ACHN (cell line): ENCODE results near the gene ARFGEF3.
"Not testable (repeated sequence)": the region's sequence is repeated elsewhere in the genome, so short reads cannot be mapped to it uniquely, and the experiment has no call there.

Source experiments
- DNase-seq: peaks from one replicate; pipeline ENCODE4 v3.0.0-alpha.2; 2015
- in situ Hi-C: cut with HindIII; loops from 2 replicates; pipeline ENCODE4 v1.10.0; 2017; ENCODE audit warnings: low sequenced_read_pairs, low pct_ligation_motif_present, low pct_unique_long_range_greater_than_20kb

The ARFGEF3 gene, protein sequence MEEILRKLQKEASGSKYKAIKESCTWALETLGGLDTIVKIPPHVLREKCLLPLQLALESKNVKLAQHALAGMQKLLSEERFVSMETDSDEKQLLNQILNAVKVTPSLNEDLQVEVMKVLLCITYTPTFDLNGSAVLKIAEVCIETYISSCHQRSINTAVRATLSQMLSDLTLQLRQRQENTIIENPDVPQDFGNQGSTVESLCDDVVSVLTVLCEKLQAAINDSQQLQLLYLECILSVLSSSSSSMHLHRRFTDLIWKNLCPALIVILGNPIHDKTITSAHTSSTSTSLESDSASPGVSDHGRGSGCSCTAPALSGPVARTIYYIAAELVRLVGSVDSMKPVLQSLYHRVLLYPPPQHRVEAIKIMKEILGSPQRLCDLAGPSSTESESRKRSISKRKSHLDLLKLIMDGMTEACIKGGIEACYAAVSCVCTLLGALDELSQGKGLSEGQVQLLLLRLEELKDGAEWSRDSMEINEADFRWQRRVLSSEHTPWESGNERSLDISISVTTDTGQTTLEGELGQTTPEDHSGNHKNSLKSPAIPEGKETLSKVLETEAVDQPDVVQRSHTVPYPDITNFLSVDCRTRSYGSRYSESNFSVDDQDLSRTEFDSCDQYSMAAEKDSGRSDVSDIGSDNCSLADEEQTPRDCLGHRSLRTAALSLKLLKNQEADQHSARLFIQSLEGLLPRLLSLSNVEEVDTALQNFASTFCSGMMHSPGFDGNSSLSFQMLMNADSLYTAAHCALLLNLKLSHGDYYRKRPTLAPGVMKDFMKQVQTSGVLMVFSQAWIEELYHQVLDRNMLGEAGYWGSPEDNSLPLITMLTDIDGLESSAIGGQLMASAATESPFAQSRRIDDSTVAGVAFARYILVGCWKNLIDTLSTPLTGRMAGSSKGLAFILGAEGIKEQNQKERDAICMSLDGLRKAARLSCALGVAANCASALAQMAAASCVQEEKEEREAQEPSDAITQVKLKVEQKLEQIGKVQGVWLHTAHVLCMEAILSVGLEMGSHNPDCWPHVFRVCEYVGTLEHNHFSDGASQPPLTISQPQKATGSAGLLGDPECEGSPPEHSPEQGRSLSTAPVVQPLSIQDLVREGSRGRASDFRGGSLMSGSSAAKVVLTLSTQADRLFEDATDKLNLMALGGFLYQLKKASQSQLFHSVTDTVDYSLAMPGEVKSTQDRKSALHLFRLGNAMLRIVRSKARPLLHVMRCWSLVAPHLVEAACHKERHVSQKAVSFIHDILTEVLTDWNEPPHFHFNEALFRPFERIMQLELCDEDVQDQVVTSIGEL (N-terminal part only)

DNA sequence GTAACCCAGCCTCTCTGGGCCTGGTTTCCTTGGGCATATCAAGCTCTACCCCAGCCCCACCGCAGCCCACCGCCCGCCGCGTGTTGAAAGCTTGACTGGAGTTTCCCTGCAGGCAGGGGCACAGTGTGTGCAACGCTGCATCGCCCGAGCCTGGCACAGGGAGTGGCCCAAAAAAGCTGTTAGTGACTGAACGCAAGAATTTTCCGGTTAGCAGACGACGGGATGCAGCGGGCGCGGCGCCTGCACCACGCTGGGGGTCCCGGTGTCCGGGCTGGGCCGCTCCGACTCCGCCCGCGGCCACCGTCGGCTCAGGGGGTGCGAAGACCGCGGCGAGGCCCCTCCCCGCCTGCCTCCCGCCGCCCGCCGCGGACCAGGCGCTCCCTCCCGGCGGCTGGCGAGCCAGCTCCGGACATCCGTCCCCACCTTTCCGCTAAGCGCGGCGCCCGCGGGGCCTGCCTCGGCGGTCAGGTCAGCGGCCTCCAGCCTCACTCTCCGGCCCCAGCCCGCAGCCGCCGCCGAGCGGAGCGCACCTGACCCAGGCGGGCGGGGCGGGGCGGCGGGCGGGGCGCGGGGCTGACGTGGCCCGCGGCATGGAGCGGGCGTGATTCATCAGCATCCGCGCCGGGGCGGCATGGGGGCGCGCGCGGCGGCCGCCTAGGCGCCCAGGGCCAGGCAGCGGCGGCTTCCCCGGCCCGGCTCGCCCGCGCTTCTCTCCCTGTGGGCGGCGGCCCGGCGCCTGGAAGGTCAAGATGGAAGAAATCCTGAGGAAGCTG is at the start of gene ARFGEF3:
Gene ARFGEF3 (plus strand): TSS at position 602 of the 773 bp plus-strand sequence. CDS start 148 bp downstream, at position 750.
- peak; percentile 65 for DNase-seq
- in situ Hi-C loops = no loop called here

DNA sequence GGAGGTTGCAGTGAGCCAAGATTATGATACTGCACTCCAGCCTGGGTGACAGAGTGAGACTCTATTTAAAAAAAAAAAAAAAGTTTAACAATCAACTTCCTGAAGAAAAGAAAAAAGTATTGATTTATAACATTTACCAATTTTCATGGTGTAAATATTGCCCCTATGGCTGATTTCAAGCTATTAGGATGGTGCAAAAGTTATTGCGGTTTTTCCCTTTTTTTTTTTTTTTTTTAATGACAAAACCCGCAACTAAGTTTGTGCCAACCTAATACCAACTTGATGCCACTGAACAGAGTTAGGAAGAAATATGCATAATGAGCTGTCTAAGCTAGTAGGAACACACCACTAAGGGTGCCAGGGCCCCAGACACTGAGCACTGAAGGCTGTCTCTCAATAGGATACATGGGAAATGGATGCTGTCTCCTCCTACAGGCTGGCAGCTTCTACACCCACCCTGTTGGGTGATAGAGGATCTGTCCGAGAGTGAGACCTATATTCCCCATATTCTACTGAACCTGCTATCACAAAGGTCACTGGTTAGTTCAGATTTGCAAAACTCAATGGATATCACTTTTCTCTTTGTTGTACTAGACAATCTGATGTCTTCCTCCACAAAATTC is 48.0 kb upstream of the ARFGEF3 start:
- no peak for DNase-seq
- in situ Hi-C loops = no loop called here

DNA sequence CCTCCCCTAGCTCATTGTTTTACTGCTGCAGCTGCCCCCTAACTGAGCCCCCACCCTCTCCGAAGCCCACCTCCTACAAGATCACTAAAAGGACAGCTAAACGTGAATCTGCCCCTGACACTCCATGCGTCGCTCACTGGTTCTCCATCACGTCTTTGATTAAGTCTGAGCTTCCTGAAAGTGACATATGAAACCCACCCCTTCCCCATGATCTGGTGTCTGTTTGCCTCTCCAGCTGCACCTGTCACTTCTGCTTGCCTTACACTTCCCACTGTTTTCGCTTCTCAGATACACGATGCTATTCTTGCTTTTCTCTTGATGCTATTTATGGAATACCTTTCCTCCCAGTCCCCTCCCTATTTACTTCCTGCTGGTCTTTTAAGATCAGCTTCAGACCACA is 46.5 kb upstream of the ARFGEF3 start:
- in situ Hi-C loops = no loop called here
- DNase-seq = no peak

DNA sequence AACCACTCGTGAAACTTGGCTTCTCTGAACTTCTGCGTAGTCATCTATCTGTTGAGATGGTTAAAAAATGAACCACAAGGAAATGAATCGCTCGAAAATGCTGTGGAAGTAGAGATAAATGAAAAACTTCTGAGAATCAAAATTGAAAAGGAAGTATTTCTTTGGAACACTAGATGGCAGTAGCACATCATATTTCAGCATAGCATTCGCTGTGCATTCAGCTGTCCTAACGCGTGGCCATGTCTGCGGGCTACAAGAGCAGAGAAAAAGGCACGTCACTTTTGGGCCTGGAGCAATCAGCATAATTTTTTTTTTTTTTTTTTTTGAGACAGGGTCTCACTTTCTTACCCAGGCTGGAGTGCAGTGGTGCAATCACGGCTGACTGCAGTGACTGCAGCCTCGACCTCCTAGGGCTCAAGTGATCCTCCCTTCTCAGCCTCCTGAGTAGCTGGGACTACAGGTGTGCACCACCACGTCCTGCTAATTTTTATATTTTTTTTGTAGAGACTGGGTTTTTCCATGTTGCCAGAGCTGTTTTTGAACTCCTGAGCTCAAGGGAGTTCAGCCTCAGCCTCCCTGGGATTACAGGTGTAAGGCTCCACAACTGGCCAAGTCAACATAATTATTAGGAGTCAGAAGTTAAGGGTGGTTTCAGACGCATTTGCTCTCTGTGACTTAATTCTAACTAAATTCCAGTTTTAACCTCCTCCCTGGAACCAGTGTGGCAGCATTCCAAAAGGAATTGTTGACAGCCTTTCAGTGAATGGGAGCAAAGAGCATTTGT is 45.7 kb upstream of the ARFGEF3 start:
- peak; percentile 66 for DNase-seq
- in situ Hi-C loops = no loop called here

DNA sequence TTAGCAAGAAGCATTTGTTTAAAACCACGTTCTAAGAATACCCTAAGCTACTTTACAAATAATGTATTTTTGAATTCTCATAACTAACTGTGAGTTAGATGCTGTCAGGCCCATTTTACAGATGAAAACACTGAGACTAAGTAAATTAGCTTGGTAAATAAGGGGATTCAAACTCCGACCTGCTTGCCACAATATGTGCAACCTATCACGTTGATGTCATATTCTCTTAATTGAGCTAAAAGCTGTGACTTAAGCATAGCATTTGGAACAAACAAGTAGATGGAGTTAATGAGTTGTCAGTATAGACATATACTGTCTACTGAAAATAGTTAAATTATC is 45.1 kb upstream of the ARFGEF3 start:
- in situ Hi-C loops = no loop called here
- DNase-seq = no peak

DNA sequence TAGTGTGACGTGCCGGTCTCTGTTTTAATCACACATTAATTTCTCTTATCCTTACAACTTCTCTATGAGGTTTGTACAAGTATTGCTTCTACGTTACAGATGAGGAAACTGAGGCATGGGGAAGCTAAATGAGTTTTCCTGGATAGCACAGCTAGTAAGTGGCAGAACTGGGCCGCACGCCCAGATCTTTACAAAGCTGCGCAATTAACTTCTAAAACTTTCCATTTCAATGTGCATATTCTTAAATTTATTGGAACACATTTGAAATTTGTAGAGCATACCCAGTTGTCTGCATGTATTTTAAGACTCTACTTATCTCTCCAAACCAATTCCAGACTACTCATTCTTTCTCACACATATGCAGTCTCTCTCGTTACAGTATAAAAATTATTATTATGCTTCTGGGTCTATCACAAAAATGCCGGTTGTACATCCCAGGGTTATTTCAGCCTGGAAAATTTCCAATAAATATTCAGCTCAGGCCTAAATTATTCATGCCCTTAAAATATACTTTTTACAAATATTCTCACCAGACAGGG is 44.3 kb upstream of the ARFGEF3 start:
- no peak for DNase-seq
- in situ Hi-C loops = no loop called here

DNA sequence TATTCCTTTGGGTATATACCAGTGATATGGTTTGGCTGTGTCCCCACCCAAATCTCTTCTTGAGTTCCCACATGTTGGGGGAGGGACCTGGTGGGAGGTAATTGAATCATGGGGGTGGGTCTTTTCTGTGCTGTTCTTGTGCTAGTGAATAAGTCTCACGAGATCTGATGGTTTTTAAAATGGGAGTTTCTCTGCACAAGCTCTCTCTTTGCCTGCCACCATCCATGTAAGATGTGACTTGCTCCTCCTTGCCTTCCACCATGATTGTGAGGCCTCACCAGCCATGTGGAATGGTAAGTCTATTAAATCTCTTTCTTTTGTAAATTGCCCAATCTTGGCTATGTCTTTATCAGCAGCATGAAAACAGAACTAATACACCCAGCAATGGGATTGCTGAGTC is 42.5 kb upstream of the ARFGEF3 start:
- DNase-seq, in situ Hi-C loops: not testable (repeated sequence)

DNA sequence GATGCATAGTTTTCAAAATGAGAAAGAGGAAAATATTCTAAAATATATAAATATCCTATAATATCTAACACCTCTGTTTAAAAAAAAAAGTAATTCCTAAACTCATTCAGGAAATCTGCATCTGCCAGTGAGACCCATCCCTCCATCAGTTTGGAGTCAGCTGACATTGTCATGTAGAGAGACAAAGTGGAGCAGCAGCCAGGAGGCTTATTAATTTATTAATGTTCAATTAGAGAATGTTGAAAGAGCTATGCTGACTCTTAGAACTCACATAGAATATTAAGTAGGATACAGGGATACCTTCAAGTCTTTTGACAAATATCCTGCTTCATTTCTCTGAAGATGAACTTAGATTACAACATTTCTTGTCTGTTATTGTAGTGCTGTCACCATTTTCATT is 41.8 kb upstream of the ARFGEF3 start:
- in situ Hi-C loops = no loop called here

DNA sequence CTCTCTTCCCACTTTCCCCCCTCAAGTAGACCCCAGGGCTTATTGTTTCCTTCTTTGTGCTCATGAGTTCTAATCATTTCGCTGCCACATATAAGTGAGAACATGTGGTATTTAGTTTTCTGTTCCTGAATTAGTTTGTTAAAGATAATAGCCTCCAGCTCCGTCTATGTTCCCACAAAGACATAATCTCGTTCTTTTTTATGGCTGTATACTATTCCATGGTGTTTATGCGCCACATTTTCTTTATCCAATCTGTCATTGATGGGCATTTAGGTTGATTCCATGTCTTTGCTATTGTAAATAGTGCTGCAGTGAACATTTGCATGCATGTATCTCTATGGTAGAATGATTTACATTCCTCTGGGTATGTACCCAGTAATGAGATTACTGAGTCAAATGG is 37.6 kb upstream of the ARFGEF3 start:
- in situ Hi-C loops = no loop called here
- DNase-seq = no peak

More for the DNA sequence above, 41.8 kb upstream of the ARFGEF3 start:
- DNase-seq = no peak

DNA sequence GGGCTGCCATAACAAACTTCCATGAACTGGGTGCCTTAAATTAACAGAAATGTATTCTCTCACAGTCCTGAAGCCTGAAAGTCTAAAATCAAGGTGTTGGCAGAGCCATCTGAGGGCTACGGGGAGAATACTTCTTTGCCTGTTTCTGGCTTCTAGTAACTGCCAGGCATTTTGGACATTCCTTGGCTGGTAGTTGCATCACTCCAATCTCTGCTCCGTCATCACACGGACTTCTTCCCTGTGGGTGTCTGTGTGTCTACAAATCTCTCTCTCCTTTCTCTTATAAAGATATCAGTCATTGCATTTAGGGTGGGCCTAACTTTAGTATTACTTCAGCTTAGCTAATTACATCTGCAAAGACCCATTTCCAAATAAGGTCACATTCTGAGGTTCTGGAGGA is 33.6 kb upstream of the ARFGEF3 start:
- in situ Hi-C loops = no loop called here
- DNase-seq = no peak

DNA sequence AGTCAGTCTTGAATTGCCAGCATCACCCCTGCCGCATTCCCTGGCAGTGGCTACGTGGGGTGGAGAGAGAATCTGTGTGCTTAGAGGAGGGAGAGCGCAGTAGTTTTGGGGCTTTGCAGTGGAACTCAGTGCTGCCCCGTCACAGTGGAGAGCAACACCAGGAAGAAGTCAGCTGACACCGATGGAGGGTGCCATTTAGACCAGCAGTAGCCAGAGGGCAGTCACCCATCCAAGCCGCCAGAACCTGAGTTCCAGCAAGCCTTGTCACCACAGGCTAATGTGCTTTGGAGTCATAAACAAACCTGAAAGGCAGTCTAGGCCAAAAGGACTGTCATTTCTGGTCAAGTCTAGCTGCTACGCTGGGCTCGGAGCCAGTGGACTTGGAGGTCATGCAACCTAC is 32.5 kb upstream of the ARFGEF3 start:
- in situ Hi-C loops = no loop called here
- DNase-seq = no peak

DNA sequence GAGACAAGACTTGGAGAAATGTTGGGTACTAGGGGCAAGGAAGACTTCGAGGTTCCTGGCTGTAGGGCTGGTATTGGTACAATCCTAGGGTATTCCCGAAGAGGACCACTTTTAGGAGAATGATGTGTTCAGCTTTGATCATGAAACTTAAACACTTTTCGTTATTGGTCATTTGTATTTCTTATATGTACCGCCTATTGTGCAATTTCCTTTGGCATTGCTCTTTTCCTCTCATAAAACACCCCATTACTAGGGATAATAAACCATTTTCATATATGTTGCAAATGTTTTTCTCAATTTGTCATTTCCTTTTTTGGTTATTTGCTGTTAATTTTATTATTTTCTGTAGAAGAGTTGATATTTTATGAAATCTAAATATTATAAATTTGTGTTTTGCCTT is 18.9 kb upstream of the ARFGEF3 start:
- in situ Hi-C loops = no loop called here
- DNase-seq = no peak

DNA sequence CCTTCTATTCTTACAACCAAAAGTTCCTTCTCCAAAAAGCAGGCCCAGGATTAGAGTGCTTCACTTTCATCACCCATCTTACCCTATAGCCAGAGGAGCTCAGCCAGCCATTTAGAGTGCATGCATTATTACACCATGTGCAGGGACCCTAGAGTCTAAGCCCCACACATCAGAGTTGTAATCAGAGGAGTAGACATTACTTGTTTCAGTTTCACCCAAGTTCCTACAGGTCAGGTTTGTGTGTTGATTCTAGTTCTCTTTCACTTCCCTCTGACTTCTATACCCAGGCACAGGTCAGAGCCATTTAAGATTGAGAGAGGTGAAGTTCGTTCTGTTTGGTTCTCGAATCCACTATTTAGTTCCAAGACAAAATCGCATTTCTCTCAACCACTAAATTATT is 16.3 kb upstream of the ARFGEF3 start:
- no peak for DNase-seq
- in situ Hi-C loops = no loop called here

DNA sequence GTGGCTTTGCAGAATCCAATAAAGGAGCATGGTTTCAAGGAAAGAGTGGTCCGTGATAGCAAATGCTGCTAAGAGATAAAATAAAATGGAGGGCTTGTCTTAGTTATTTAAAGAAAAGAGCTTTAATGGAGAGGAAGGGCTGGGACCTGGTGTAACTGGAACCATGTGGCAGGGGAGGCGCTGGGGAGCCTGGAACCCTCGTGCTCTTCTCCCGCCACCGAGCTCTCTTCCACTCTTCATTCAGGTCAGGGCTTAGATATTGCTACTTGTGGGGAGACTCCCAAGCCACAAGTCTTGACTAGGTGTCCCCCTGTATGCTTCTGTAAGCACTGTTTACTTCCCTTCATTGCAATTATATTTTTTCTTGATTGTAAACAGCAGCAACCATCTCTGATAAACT is 15.2 kb upstream of the ARFGEF3 start:
- DNase-seq = no peak
- in situ Hi-C loops = no loop called here

DNA sequence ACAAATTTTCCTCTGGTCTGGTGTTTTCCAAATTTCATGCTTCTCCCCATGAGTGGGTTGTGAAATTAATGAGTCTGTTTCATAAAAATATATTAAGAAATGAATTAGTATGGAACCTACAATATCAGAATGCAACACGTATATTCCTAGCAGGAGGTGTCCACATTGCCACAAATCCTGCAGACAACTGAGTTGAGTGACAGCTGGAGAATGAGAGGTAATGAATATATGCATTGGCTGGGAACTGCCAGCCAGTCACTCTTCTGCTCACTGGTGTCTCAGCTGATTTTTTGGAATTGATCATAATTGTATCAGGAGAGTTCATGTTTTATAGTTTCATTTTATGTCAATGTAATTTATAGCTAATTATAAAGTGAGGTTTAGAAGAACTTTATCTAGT is 6.3 kb upstream of the ARFGEF3 start:
- DNase-seq = no peak
- in situ Hi-C loops = no loop called here

DNA sequence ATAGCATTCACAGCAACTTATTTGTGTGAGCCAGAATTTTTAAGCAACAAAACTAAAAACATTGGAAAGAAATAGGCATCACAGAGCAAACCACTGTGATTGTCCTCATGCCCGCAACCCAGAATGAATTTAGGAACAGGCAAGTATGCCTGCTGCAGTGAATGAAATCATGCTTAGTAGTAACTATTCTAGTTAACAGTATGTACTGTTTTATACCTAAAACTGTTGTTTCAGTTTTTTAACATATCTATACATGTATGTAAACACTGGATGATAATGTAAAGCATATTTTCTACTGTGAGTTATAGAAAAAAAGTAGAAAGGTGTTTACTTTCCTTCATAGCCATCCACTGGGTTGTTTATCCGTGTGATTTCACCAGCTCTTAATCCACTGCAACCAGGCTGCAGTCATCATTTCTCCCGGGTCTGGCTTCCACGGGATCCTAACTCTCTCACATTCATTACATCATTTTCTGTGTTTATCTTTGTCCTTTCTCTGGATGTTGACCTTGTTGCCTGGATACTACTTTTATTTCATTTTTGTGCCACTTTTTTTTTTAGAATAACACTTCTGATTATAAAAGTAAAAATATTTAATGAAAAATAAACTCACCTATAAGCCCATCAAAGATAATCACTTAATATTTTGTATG is 3.6 kb upstream of the ARFGEF3 start:
- in situ Hi-C loops = no loop called here
- DNase-seq = no peak

DNA sequence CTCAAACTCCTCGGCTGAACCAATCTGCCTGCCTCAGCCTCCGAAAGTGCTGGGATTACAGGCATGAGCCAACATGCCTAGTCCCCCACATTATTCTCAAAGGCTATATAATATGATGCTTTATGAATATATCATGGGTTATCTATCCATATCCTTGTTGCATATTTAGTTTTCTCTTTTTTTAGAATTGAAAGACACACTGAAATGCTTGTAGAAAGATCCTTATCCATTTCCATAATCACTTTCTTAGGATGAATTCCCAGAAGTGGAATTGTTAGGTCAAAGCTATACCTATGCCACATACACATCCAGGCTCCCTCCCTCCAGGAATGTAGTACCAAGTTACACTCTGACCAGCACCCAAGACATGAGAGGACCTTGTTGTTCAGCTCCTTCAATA is 2.5 kb upstream of the ARFGEF3 start:
- no peak for DNase-seq
- in situ Hi-C loops = no loop called here
